Suprapubic skin (tissue), 3 donors: ENCODE results near the gene CLTCL1.

ENCODE experiments used
- CTCF ChIP-seq, 2 donors: fragments of 200-600 bp in 1 of 2; fragments of 450-650 bp in 1 of 2; sonication (generic) in 1 of 2; IDR thresholded peaks; one replicate each; pipeline ENCODE4 v1.5.1; 2016 to 2019; ENCODE audit warnings: antibody characterized with exemption in 2 of 2, mild to moderate bottlenecking in 1 of 2, moderate library complexity in 1 of 2
- POLR2AphosphoS5 ChIP-seq, 3 donors: sonication (generic); formaldehyde crosslinking; IDR thresholded peaks; one replicate each; pipeline ENCODE4 v1.6.1; 2017; ENCODE audit warnings: antibody characterized with exemption in 3 of 3

DNA sequence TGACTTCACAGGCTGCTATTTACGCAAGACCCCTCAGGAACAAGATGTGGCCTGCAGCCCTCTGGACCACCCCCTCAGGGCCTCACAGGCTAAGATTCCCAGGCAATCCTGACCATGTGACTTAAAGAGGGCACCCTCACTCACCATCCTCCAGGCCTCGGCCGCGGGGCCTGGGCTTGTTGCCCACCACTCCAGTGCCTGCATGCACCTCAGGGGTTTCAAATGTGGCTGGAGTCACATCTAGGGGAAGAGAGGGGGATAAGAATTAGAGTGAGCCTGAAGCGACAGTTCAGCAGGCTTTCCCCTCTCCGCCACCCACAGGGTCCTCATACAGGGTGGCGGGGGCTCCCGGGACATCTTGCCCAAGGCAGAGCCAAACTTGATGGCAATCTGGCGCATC is 149.1 kb downstream of the CLTCL1 start:
- no peak for TF ChIP-seq CTCF (IDR thresholded peaks at IDR 0.05)
- no peak for TF ChIP-seq POLR2AphosphoS5 (IDR thresholded peaks at IDR 0.05)
